ENCODE results near the gene SLAMF7. TPM values are rescaled to one million over a fixed set of nuclear protein-coding genes. Genes with fewer than 3 reads are reported as not detected.

Gene SLAMF7
- total and polyA plus RNA-seq, 2 experiments from 2014 or later = 0.11 TPM; not detected in 1

DNA sequence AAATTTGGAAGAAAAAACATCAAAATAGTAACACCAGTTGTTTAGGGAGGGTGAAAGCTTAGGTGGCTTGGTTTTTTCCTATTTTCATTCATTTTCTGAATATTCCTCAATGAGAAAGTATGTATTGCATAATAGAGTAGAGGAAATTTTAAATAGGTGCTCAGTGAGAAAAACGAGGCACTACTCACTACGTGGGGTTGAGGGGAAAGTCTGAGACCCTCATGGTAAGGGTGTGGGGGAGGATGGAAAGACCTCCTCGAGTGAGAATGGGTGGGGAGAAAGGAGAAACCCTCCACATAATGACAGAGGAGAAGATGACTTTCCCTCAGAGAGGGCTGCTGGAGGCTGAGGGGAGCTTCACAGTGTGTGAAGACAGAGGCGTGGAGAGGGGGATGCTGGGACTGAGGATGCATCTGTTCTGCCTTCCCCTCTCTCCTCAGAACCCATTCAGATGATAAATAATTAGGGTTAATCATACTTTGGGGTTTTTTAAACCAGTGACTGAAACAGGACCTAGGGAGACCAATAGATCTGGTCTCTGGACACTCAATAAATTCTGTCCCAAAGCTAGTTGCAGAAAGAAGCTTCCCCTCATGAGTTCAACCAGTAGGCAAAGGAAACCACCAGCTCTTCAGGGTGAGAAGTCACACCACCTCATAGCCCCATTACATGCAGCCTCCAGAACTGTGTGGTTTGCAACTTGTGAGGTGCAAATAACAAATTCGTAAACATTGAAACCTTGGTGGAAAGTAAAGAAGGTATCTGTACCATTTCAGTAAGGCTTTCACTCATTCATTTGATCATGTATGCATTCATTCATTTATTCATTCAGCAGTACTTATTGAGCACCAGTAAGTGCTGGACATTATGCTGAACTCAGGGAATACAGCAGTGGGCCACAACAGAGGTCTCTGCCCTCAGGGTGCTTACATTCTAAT is 17.1 kb downstream of the SLAMF7 start:
- Histone ChIP-seq H3K27me3 (ENCODE audit: insufficient read depth) (no peaks in the 10 kb centered on the region), H4K20me1 (replicated peaks; ENCODE audit: insufficient read depth) (no peaks in the 10 kb centered on the region), H3K9me2 (ENCODE audit: insufficient read depth) (peaks cover 22% of the 10 kb centered on the region; the same call in 1 of the 2 replicates), H3K27ac (ENCODE audit: low read depth) (no peak overlapping the region), H3K4me2 (no peak overlapping the region), H3F3A (replicated peaks; ENCODE audit: low read depth) (no peaks in the 10 kb centered on the region), H3K79me2 (replicated peaks; ENCODE audit: insufficient read depth) (no peaks in the 10 kb centered on the region), H2AFZ (no peak overlapping the region), H3K4me3 (no peak overlapping the region), H3K36me3 (ENCODE audit: insufficient read depth) (no peaks in the 10 kb centered on the region), H3K4me1 (ENCODE audit: insufficient read depth) (no peaks in the 10 kb centered on the region)
- no peak overlapping the region for H3K4me3 Mint-ChIP-seq
- H3K27me3 Mint-ChIP-seq (ENCODE audit: insufficient read depth, low read depth, poor library complexity) = peaks cover 3% of the 10 kb centered on the region
- no peak overlapping the region for H3K27ac Mint-ChIP-seq
- TF ChIP-seq POLR2AphosphoS5 (IDR thresholded peaks at IDR 0.05; ENCODE audit: low read depth) = no peak
- TF ChIP-seq, protein P1, sequence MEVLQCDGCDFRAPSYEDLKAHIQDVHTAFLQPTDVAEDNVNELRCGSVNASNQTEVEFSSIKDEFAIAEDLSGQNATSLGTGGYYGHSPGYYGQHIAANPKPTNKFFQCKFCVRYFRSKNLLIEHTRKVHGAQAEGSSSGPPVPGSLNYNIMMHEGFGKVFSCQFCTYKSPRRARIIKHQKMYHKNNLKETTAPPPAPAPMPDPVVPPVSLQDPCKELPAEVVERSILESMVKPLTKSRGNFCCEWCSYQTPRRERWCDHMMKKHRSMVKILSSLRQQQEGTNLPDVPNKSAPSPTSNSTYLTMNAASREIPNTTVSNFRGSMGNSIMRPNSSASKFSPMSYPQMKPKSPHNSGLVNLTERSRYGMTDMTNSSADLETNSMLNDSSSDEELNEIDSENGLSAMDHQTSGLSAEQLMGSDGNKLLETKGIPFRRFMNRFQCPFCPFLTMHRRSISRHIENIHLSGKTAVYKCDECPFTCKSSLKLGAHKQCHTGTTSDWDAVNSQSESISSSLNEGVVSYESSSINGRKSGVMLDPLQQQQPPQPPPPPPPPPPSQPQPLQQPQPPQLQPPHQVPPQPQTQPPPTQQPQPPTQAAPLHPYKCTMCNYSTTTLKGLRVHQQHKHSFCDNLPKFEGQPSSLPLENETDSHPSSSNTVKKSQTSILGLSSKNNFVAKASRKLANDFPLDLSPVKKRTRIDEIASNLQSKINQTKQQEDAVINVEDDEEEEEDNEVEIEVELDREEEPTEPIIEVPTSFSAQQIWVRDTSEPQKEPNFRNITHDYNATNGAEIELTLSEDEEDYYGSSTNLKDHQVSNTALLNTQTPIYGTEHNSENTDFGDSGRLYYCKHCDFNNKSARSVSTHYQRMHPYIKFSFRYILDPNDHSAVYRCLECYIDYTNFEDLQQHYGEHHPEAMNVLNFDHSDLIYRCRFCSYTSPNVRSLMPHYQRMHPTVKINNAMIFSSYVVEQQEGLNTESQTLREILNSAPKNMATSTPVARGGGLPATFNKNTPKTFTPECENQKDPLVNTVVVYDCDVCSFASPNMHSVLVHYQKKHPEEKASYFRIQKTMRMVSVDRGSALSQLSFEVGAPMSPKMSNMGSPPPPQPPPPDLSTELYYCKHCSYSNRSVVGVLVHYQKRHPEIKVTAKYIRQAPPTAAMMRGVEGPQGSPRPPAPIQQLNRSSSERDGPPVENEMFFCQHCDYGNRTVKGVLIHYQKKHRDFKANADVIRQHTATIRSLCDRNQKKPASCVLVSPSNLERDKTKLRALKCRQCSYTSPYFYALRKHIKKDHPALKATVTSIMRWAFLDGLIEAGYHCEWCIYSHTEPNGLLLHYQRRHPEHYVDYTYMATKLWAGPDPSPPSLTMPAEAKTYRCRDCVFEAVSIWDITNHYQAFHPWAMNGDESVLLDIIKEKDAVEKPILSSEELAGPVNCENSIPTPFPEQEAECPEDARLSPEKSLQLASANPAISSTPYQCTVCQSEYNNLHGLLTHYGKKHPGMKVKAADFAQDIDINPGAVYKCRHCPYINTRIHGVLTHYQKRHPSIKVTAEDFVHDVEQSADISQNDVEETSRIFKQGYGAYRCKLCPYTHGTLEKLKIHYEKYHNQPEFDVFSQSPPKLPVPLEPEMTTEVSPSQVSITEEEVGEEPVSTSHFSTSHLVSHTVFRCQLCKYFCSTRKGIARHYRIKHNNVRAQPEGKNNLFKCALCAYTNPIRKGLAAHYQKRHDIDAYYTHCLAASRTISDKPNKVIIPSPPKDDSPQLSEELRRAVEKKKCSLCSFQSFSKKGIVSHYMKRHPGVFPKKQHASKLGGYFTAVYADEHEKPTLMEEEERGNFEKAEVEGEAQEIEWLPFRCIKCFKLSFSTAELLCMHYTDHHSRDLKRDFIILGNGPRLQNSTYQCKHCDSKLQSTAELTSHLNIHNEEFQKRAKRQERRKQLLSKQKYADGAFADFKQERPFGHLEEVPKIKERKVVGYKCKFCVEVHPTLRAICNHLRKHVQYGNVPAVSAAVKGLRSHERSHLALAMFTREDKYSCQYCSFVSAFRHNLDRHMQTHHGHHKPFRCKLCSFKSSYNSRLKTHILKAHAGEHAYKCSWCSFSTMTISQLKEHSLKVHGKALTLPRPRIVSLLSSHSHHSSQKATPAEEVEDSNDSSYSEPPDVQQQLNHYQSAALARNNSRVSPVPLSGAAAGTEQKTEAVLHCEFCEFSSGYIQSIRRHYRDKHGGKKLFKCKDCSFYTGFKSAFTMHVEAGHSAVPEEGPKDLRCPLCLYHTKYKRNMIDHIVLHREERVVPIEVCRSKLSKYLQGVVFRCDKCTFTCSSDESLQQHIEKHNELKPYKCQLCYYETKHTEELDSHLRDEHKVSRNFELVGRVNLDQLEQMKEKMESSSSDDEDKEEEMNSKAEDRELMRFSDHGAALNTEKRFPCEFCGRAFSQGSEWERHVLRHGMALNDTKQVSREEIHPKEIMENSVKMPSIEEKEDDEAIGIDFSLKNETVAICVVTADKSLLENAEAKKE (CRISPR knock-in tag; IDR thresholded peaks at IDR 0.05) = no peak
- TF ChIP-seq NANOG (IDR thresholded peaks at IDR 0.05; ENCODE audit: borderline replicate concordance) = no peak
- no peak for TF ChIP-seq EZH2 (IDR thresholded peaks at IDR 0.05; ENCODE audit: low read depth, unreplicated experiment)
- no peak for TF ChIP-seq ZNF114 (CRISPR knock-in tag; IDR thresholded peaks at IDR 0.05)
- no peak for TF ChIP-seq EZH2phosphoT487 (IDR thresholded peaks at IDR 0.05; ENCODE audit: unreplicated experiment)
- TF ChIP-seq, protein P2, sequence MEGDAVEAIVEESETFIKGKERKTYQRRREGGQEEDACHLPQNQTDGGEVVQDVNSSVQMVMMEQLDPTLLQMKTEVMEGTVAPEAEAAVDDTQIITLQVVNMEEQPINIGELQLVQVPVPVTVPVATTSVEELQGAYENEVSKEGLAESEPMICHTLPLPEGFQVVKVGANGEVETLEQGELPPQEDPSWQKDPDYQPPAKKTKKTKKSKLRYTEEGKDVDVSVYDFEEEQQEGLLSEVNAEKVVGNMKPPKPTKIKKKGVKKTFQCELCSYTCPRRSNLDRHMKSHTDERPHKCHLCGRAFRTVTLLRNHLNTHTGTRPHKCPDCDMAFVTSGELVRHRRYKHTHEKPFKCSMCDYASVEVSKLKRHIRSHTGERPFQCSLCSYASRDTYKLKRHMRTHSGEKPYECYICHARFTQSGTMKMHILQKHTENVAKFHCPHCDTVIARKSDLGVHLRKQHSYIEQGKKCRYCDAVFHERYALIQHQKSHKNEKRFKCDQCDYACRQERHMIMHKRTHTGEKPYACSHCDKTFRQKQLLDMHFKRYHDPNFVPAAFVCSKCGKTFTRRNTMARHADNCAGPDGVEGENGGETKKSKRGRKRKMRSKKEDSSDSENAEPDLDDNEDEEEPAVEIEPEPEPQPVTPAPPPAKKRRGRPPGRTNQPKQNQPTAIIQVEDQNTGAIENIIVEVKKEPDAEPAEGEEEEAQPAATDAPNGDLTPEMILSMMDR (conservative IDR thresholded peaks at IDR 0.05; ENCODE audit: low read depth in 2 of 2) = no peak
- no peak for TF ChIP-seq CREB1 (CRISPR knock-in tag; IDR thresholded peaks at IDR 0.05; ENCODE audit: low read depth)
- TF ChIP-seq, protein P3, sequence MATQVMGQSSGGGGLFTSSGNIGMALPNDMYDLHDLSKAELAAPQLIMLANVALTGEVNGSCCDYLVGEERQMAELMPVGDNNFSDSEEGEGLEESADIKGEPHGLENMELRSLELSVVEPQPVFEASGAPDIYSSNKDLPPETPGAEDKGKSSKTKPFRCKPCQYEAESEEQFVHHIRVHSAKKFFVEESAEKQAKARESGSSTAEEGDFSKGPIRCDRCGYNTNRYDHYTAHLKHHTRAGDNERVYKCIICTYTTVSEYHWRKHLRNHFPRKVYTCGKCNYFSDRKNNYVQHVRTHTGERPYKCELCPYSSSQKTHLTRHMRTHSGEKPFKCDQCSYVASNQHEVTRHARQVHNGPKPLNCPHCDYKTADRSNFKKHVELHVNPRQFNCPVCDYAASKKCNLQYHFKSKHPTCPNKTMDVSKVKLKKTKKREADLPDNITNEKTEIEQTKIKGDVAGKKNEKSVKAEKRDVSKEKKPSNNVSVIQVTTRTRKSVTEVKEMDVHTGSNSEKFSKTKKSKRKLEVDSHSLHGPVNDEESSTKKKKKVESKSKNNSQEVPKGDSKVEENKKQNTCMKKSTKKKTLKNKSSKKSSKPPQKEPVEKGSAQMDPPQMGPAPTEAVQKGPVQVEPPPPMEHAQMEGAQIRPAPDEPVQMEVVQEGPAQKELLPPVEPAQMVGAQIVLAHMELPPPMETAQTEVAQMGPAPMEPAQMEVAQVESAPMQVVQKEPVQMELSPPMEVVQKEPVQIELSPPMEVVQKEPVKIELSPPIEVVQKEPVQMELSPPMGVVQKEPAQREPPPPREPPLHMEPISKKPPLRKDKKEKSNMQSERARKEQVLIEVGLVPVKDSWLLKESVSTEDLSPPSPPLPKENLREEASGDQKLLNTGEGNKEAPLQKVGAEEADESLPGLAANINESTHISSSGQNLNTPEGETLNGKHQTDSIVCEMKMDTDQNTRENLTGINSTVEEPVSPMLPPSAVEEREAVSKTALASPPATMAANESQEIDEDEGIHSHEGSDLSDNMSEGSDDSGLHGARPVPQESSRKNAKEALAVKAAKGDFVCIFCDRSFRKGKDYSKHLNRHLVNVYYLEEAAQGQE (IDR thresholded peaks at IDR 0.05; ENCODE audit: unreplicated experiment) = no peak
- no peak for TF ChIP-seq JUNB (IDR thresholded peaks at IDR 0.05; ENCODE audit: unreplicated experiment)
- H3K4me1 Mint-ChIP-seq = no peaks in the 10 kb centered on the region; the same call in 2 of the 3 replicates
- DNase-seq (ENCODE audit: low spot score) = no peak
- no peak for ATAC-seq
- H3K9me3 Mint-ChIP-seq = no peaks in the 10 kb centered on the region
- no peaks in the 10 kb centered on the region for H3K36me3 Mint-ChIP-seq (ENCODE audit: low read depth)
